Trophoblast cell (in vitro differentiated cells and primary cell): ENCODE data around the gene TTI1.
"Not testable (repeated sequence)": the region's sequence is repeated elsewhere in the genome, so short reads cannot be mapped to it uniquely, and the experiment has no call there.

Source experiments
- DNase-seq, 2 donors: peaks; one replicate each; pipeline ENCODE4 v3.0.0-alpha.2; 2016
- H2AFZ ChIP-seq: 2 replicates; pipeline ENCODE4 v1.6.1; 2013; ENCODE audit warnings: low read length, moderate library complexity, mild to moderate bottlenecking; ENCODE audit not compliant: insufficient read depth, poor library complexity
- H2AK5ac ChIP-seq: 2 replicates; pipeline ENCODE4 v1.6.1; 2013; ENCODE audit warnings: mild to moderate bottlenecking, low read length
- H2BK120ac ChIP-seq: 2 replicates; pipeline ENCODE4 v1.6.1; 2013; ENCODE audit warnings: low read length, mild to moderate bottlenecking, moderate library complexity; ENCODE audit not compliant: insufficient read depth, poor library complexity
- H2BK12ac ChIP-seq: 2 replicates; pipeline ENCODE4 v1.6.1; 2013; ENCODE audit warnings: mild to moderate bottlenecking, low read length, moderate library complexity
- H2BK5ac ChIP-seq: 2 replicates; pipeline ENCODE4 v1.6.1; 2013; ENCODE audit warnings: low read length, low read depth, moderate library complexity, mild to moderate bottlenecking; ENCODE audit not compliant: poor library complexity
- H3K14ac ChIP-seq: 2 replicates; pipeline ENCODE4 v1.6.1; 2013; ENCODE audit warnings: mild to moderate bottlenecking, low read length
- H3K18ac ChIP-seq: 2 replicates; pipeline ENCODE4 v1.6.1; 2013; ENCODE audit warnings: mild to moderate bottlenecking, low read length
- H3K23ac ChIP-seq: 2 replicates; pipeline ENCODE4 v1.6.1; 2013; ENCODE audit warnings: low read length
- H3K27ac ChIP-seq: 2 replicates; pipeline ENCODE4 v1.5.1; 2013; ENCODE audit warnings: low read depth, mild to moderate bottlenecking, inconsistent platforms, low read length, moderate library complexity
- H3K27me3 ChIP-seq: 2 replicates; pipeline ENCODE4 v1.6.1; 2013; ENCODE audit warnings: inconsistent platforms, mild to moderate bottlenecking, low read length, moderate library complexity; ENCODE audit not compliant: insufficient read depth
- H3K36me3 ChIP-seq, 2 experiments: 1 replicate in 1 of 2; 2 replicates in 1 of 2; pipeline ENCODE4 v1.6.1; 2013; ENCODE audit warnings: low read length in 2 of 2, mild to moderate bottlenecking in 2 of 2, moderate library complexity in 1 of 2; ENCODE audit not compliant: insufficient read depth in 2 of 2, control insufficient read depth in 1 of 2
- H3K4ac ChIP-seq: 2 replicates; pipeline ENCODE4 v1.6.1; 2013; ENCODE audit warnings: low read depth, mild to moderate bottlenecking, low read length, moderate library complexity
- H3K4me1 ChIP-seq, 2 experiments: 1 replicate in 1 of 2; 2 replicates in 1 of 2; pipeline ENCODE4 v1.6.1; 2013; ENCODE audit warnings: low read length in 2 of 2, mild to moderate bottlenecking in 2 of 2, moderate library complexity in 1 of 2; ENCODE audit not compliant: insufficient read depth in 2 of 2, control insufficient read depth in 1 of 2
- H3K4me2 ChIP-seq: 2 replicates; pipeline ENCODE4 v1.6.1; 2013; ENCODE audit warnings: inconsistent platforms, mild to moderate bottlenecking, low read length, moderate library complexity
- H3K4me3 ChIP-seq: 2 replicates; pipeline ENCODE4 v1.5.1; 2013; ENCODE audit warnings: mild to moderate bottlenecking, low read depth, low read length, inconsistent platforms
- H3K79me1 ChIP-seq: one replicate; pipeline ENCODE4 v1.6.1; 2013; ENCODE audit warnings: low read length
- H3K79me2 ChIP-seq: 2 replicates; pipeline ENCODE4 v1.6.1; 2013; ENCODE audit warnings: low read length, mild to moderate bottlenecking; ENCODE audit not compliant: control insufficient read depth, insufficient read depth, poor library complexity
- H3K9ac ChIP-seq: 2 replicates; pipeline ENCODE4 v1.6.1; 2013; ENCODE audit warnings: mild to moderate bottlenecking, low read length
- H3K9me3 ChIP-seq: 2 replicates; pipeline ENCODE4 v1.6.1; 2013; ENCODE audit warnings: low read depth, mild to moderate bottlenecking, control low read depth, inconsistent platforms, low read length; ENCODE audit not compliant: insufficient read depth
- H4K12ac ChIP-seq: 2 replicates; pipeline ENCODE4 v1.6.1; 2013; ENCODE audit warnings: low read depth, mild to moderate bottlenecking, low read length, moderate library complexity
- H4K8ac ChIP-seq: 2 replicates; pipeline ENCODE4 v1.6.1; 2013; ENCODE audit warnings: low read depth, mild to moderate bottlenecking, low read length, moderate library complexity
- H4K91ac ChIP-seq: one replicate; pipeline ENCODE4 v1.6.1; 2013; ENCODE audit warnings: low read depth, mild to moderate bottlenecking, low read length, moderate library complexity
- WGBS: extraction: QIAGEN DNeasy Blood & Tissue Kit; methylation state at CpG from one replicate; pipeline ENCODE4 v1.1.7; 2013; ENCODE audit warnings: missing lambda C conversion rate; ENCODE audit not compliant: insufficient read length, insufficient coverage; ENCODE audit errors: extremely low coverage; 5-methylcytosine and 5-hydroxymethylcytosine counted together

The TTI1 gene

GRCh38 chr20:38012332-38012731 is 20.9 kb downstream of the TTI1 start:
- Histone ChIP-seq H4K8ac (no peak overlapping the region), H3K27me3 (no peaks in the 10 kb centered on the region), H2BK12ac (no peak overlapping the region), H2AFZ (no peak overlapping the region), H3K4me1 (no peaks in the 10 kb centered on the region), H3K14ac (no peak overlapping the region), H3K9me3 (peaks cover 2% of the 10 kb centered on the region), H3K4me2 (no peak overlapping the region), H2BK5ac (no peak overlapping the region), H3K9ac (no peak overlapping the region), H2AK5ac (no peak overlapping the region), H3K4ac (no peak overlapping the region), H2BK120ac (no peak overlapping the region), H3K18ac (no peak overlapping the region), H3K27ac (no peak overlapping the region), H4K91ac (no peak overlapping the region), H3K4me3 (no peak overlapping the region), H3K23ac (no peak overlapping the region), H3K79me1 (no peaks in the 10 kb centered on the region), H4K12ac (no peak overlapping the region), H3K36me3 (peaks cover 10 to 27% of the 10 kb centered on the region in 2 experiments), H3K79me2 (no peaks in the 10 kb centered on the region)
- no CpG with 5 or more reads among the region's 8 CpGs for WGBS
- DNase-seq: no peak

DNA sequence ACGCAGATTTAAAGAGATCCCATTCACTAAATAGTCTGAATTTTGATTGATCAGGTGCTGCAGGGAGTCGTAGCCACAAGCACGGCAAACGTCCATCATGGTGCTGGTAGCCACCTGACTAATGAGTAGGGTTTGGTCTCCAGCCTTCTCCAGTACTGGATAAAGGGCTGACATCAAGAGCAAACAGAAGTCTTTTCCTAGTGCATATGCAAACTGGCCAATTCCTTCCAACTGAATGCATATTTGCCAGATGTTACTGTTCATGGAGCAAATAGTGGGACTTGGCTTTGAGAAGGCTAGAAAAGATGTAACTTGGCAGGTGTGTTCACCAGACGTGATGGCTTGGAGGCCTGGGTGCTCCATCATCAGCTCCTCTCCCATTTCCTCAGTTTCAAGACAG is 21.6 kb downstream of the TTI1 start:
- Histone ChIP-seq H4K91ac (no peak overlapping the region), H3K9me3 (no peaks in the 10 kb centered on the region), H3K23ac (no peak overlapping the region), H2BK5ac (no peak overlapping the region), H2BK12ac (no peak overlapping the region), H3K14ac (no peak overlapping the region), H3K9ac (no peak overlapping the region), H3K27me3 (no peaks in the 10 kb centered on the region), H3K27ac (no peak overlapping the region), H4K12ac (no peak overlapping the region), H3K79me2 (no peaks in the 10 kb centered on the region), H3K18ac (no peak overlapping the region), H3K79me1 (no peaks in the 10 kb centered on the region), H3K4me1 (no peaks in the 10 kb centered on the region), H4K8ac (no peak overlapping the region), H3K36me3 (peaks cover 8 to 25% of the 10 kb centered on the region in 2 experiments), H2AK5ac (no peak overlapping the region), H2AFZ (no peak overlapping the region), H3K4me3 (no peak overlapping the region), H2BK120ac (no peak overlapping the region), H3K4ac (no peak overlapping the region), H3K4me2 (no peak overlapping the region)
- DNase-seq: no peak
- no CpG with 5 or more reads among the region's 5 CpGs for WGBS

GRCh38 chr20:38009416-38009815 is 23.8 kb downstream of the TTI1 start:
- H2BK12ac ChIP-seq, H3K27ac ChIP-seq, H3K23ac ChIP-seq, H4K8ac ChIP-seq, H2BK5ac ChIP-seq, H3K4me3 ChIP-seq, H2AK5ac ChIP-seq, H3K4me1 ChIP-seq, H2AFZ ChIP-seq, H3K27me3 ChIP-seq, H3K18ac ChIP-seq, H3K4ac ChIP-seq, H3K9ac ChIP-seq, H3K14ac ChIP-seq, H3K9me3 ChIP-seq, H4K91ac ChIP-seq, H4K12ac ChIP-seq, H3K79me2 ChIP-seq, H3K79me1 ChIP-seq, H3K4me2 ChIP-seq, H2BK120ac ChIP-seq: not testable (repeated sequence)
- DNase-seq: peak; percentile 21 to 58
- H3K36me3 ChIP-seq: peaks cover 8 to 25% of the 10 kb centered on the region in 2 experiments
- WGBS: no CpG with 5 or more reads among the region's 5 CpGs

DNA sequence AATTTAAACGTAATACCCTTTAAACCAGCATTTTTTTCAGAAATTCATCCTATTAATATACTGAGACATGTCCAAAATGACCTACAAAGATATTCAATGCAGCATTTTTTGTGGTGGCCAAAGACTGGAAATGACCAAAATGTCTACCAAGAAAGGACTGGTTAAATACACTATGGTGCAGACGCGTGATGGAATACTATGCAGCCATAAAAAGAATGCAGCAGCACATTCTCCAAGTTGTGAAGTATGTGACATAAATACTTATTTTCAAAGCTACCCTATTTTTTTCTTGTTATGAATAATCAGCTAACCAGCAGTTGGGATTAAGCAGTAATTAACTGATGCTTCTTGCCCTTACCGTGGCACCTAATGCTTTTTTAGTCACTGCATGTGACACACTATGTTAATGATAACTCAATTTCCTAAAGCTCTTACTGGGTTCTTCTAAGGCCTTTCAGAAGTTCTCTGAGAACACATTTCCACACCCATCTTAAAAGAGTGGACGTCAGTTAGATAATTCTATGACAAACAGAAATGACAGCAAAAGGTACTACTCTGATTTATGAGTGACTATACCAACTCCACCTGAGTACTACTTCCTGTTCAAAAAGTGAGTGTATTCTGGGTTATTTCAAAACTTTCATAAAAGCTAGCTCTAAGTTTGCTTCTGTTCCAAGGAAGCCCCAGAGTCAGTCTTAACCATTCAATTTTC is 24.9 kb downstream of the TTI1 start:
- no peak overlapping the region for H4K91ac ChIP-seq
- no peak overlapping the region for H2AFZ ChIP-seq
- H2BK12ac ChIP-seq: no peak overlapping the region
- no peaks in the 10 kb centered on the region for H3K9me3 ChIP-seq
- no peak overlapping the region for H3K4ac ChIP-seq
- no peak overlapping the region for H4K8ac ChIP-seq
- no peak overlapping the region for H3K14ac ChIP-seq
- H3K27ac ChIP-seq: no peak overlapping the region
- WGBS: no CpG with 5 or more reads among the region's 5 CpGs
- H3K18ac ChIP-seq: no peak overlapping the region
- no peaks in the 10 kb centered on the region for H3K79me2 ChIP-seq
- no peak overlapping the region for H2AK5ac ChIP-seq
- peaks cover 8 to 22% of the 10 kb centered on the region in 2 experiments for H3K36me3 ChIP-seq
- H2BK5ac ChIP-seq: no peak overlapping the region
- H3K23ac ChIP-seq: no peak overlapping the region
- no peak overlapping the region for H3K4me3 ChIP-seq
- H3K4me1 ChIP-seq: no peaks in the 10 kb centered on the region
- H4K12ac ChIP-seq: no peak overlapping the region
- DNase-seq: peak in 1 of 2 donors; percentile 45
- H3K4me2 ChIP-seq: no peak overlapping the region
- H3K9ac ChIP-seq: no peak overlapping the region
- no peak overlapping the region for H2BK120ac ChIP-seq
- no peaks in the 10 kb centered on the region for H3K27me3 ChIP-seq
- H3K79me1 ChIP-seq: no peaks in the 10 kb centered on the region
